K562 (cell line): ENCODE data around the gene ACTR3C. TPM values are rescaled to one million over a fixed set of nuclear protein-coding genes. Genes with fewer than 3 reads are reported as not detected.
A peak's percentile ranks its signal among the peaks of the same experiment; 100 is the strongest.

Experiments used
- ATAC-seq: fragments of 200-7000 bp; cut with Tn5 transposase; 3 replicates; pipeline ENCODE4 v1.9.1; 2020; ENCODE audit warnings: moderate library complexity
- BruUV-seq: library from RNA; stranded (reverse); fragments of 400-500 nt; replicated peaks from 2 replicates; lab custom pipeline; 2021; lab: Mats Ljungman, UMichigan
- CTCF ChIA-PET: fragments of 300-600 bp; formaldehyde crosslinking; extraction: SDS; loops from one replicate; lab custom pipeline; 2021; ENCODE audit warnings: low intra/inter-chr PET ratio; lab: Yijun Ruan, JAX
- POLR2A ChIA-PET: fragments of 300-600, 350-650 bp; sonication (Branson Sonifier 250); formaldehyde crosslinking; extraction: SDS; loops from one replicate; lab custom pipeline; 2021; ENCODE audit warnings: antibody characterized with exemption, inconsistent platforms; lab: Yijun Ruan, JAX
- DNase-seq, 4 experiments: peaks; one replicate each; pipeline versions ENCODE4 v3.0.0 to v3.0.0-alpha.2; 2011 to 2018; ENCODE audit warnings: low spot score in 3 of 4, mixed read lengths in 3 of 4; ENCODE audit errors: extremely low read depth in 1 of 4
- FAIRE-seq: peaks from 2 replicates; lab custom pipeline; 2011; peaks lifted over from hg19 to GRCh38; lab: Jason Lieb, UNC
- H2AFZ ChIP-seq: 2 replicates; pipeline ENCODE4 v1.6.0; 2011; ENCODE audit warnings: low read depth, low read length, control low read depth, inconsistent platforms
- H3K27ac ChIP-seq: fragments of 200-600 bp; 3 replicates; pipeline ENCODE4 v1.8.0; 2011; ENCODE audit warnings: low read depth, mild to moderate bottlenecking, control low read depth, inconsistent platforms, low read length, moderate library complexity, mixed read lengths; ENCODE audit errors: extremely low read depth
- H3K27me3 ChIP-seq, 2 experiments: fragments of 300-600 bp in 1 of 2; 2 replicates in 1 of 2; 3 replicates in 1 of 2; pipeline versions ENCODE4 v1.6.0 to v1.8.0; 2011; ENCODE audit warnings: inconsistent platforms in 2 of 2, low read length in 2 of 2, mild to moderate bottlenecking in 1 of 2, mixed read lengths in 1 of 2, moderate library complexity in 1 of 2; ENCODE audit not compliant: control insufficient read depth in 2 of 2, insufficient read depth in 2 of 2
- H3K36me3 ChIP-seq: fragments of 300-600 bp; 3 replicates; pipeline ENCODE4 v1.8.0; 2011; ENCODE audit warnings: mild to moderate bottlenecking, low read length, inconsistent platforms; ENCODE audit not compliant: control insufficient read depth, insufficient read depth
- H3K4me1 ChIP-seq, 2 experiments: fragments of 200-600 bp in 1 of 2; replicated peaks in 1 of 2; 2 replicates in 1 of 2; 3 replicates in 1 of 2; pipeline versions ENCODE4 v1.5.1 to v1.8.0; 2011; ENCODE audit warnings: inconsistent platforms in 2 of 2, low read length in 2 of 2, mild to moderate bottlenecking in 1 of 2, mixed read lengths in 1 of 2, moderate library complexity in 1 of 2; ENCODE audit not compliant: control insufficient read depth in 2 of 2, insufficient read depth in 2 of 2
- H3K4me2 ChIP-seq: 2 replicates; pipeline ENCODE4 v1.6.1; 2011; ENCODE audit warnings: low read length, control low read depth, inconsistent platforms, mixed read lengths; ENCODE audit not compliant: insufficient read depth
- H3K4me3 ChIP-seq: fragments of 200-600 bp; sonication (generic), shearing (Covaris generic); 2 replicates; pipeline ENCODE4 v1.5.1; 2016; ENCODE audit warnings: control low read depth, inconsistent platforms
- H3K79me2 ChIP-seq: fragments of 200-600 bp; 3 replicates; pipeline ENCODE4 v1.8.0; 2011; ENCODE audit warnings: low read length, inconsistent platforms; ENCODE audit not compliant: control insufficient read depth, insufficient read depth
- H3K9ac ChIP-seq, 2 experiments: 2 replicates each; pipeline versions ENCODE4 v1.6.0 to v1.6.1; 2011; ENCODE audit warnings: low read depth in 2 of 2, low read length in 2 of 2, control low read depth in 1 of 2, inconsistent platforms in 1 of 2, mild to moderate bottlenecking in 1 of 2, mixed read lengths in 1 of 2; ENCODE audit not compliant: insufficient read depth in 1 of 2
- H3K9me1 ChIP-seq: one replicate; pipeline ENCODE4 v1.6.0; 2011; ENCODE audit warnings: inconsistent platforms, mild to moderate bottlenecking, low read length, moderate library complexity; ENCODE audit not compliant: control insufficient read depth, insufficient read depth
- H3K9me3 ChIP-seq: replicated peaks from 2 replicates; pipeline ENCODE4 v1.5.1; 2011; ENCODE audit warnings: low read depth, low read length, inconsistent platforms; ENCODE audit not compliant: control insufficient read depth, insufficient read depth
- H4K20me1 ChIP-seq: replicated peaks from 2 replicates; pipeline ENCODE4 v1.6.1; 2011; ENCODE audit warnings: low read length, inconsistent platforms, mixed read lengths; ENCODE audit not compliant: control insufficient read depth, insufficient read depth
- DPF2 ChIP-seq: fragments of 450-650 bp; IDR thresholded peaks from 2 replicates; pipeline ENCODE4 v1.6.1; 2016
- FOS ChIP-seq: IDR thresholded peaks from 3 replicates; pipeline ENCODE4 v1.6.1; 2011; ENCODE audit not compliant: insufficient read length; ENCODE audit errors: extremely low read depth
- FOXJ3 ChIP-seq: sonication (generic); formaldehyde crosslinking; IDR thresholded peaks from 2 replicates; pipeline ENCODE4 v1.4.0; 2020; ENCODE audit warnings: mild to moderate bottlenecking, missing genetic modification reagents
- GATAD2A ChIP-seq: fragments of 450-650 bp; IDR thresholded peaks from 2 replicates; pipeline ENCODE4 v1.6.1; 2017
- GTF2A2 ChIP-seq: IDR thresholded peaks from 2 replicates; pipeline ENCODE4 v1.6.1; 2016; ENCODE audit warnings: mild to moderate bottlenecking, missing genetic modification characterization, missing compliant biosample characterization
- HDAC6 ChIP-seq: IDR thresholded peaks from 2 replicates; pipeline ENCODE4 v1.6.1; 2012; ENCODE audit warnings: low read depth, mild to moderate bottlenecking, control low read depth, inconsistent platforms, low read length, moderate library complexity
- JUNB ChIP-seq: fragments of 450-650 bp; formaldehyde crosslinking; conservative IDR thresholded peaks from 2 replicates; pipeline ENCODE4 v1.4.0; 2020; ENCODE audit warnings: mild to moderate bottlenecking
- RBM14 ChIP-seq: fragments of 200-400 bp; formaldehyde crosslinking; IDR thresholded peaks from 2 replicates; pipeline ENCODE4 v1.6.1; 2018; ENCODE audit warnings: low read depth, mild to moderate bottlenecking, low read length, moderate library complexity, borderline replicate concordance; ENCODE audit not compliant: insufficient read depth
- SPI1 ChIP-seq: IDR thresholded peaks from 2 replicates; pipeline ENCODE4 v1.6.1; 2011; ENCODE audit warnings: low read depth, low read length, control low read depth, borderline replicate concordance
- SRF ChIP-seq, 2 experiments: fragments of 250-450, 450-650 bp in 1 of 2; sonication (Bioruptor Pico) in 1 of 2; sonication (generic) in 1 of 2; formaldehyde crosslinking; IDR thresholded peaks; 2 replicates each; pipeline versions ENCODE4 v1.5.0 to v1.5.1; 2020 to 2022; ENCODE audit warnings: mild to moderate bottlenecking in 1 of 2, missing genetic modification reagents in 1 of 2
- WHSC1 ChIP-seq: IDR thresholded peaks from one replicate; pipeline ENCODE4 v1.6.1; 2012; ENCODE audit warnings: low read length, control low read depth, inconsistent platforms
- ZNF384 ChIP-seq: IDR thresholded peaks from 2 replicates; pipeline ENCODE4 v1.6.1; 2012; ENCODE audit warnings: low read depth, low read length, improper control_type of control experiment
- ZNF436 ChIP-seq: fragments of 250-450, 450-650 bp; sonication (Bioruptor Pico); formaldehyde crosslinking; IDR thresholded peaks from 2 replicates; pipeline ENCODE4 v1.7.0; 2020; ENCODE audit warnings: mild to moderate bottlenecking
- ZNF764 ChIP-seq: fragments of 250-450 bp; sonication (Bioruptor Pico); IDR thresholded peaks from 2 replicates; pipeline ENCODE4 v1.4.0; 2020; ENCODE audit warnings: low read depth, mild to moderate bottlenecking, moderate library complexity
- WGBS: fragments of 100-300 bp; shearing (Covaris generic); methylation state at CpG from one replicate; pipeline ENCODE4 v1.1.6; 2016; ENCODE audit warnings: low coverage, mixed read lengths; ENCODE audit not compliant: insufficient coverage; ENCODE audit errors: missing lambda C conversion rate; 5-methylcytosine and 5-hydroxymethylcytosine counted together
- in situ Hi-C: fragments of 300-500 bp; cut with MboI; formaldehyde crosslinking; loops from 4 replicates; pipeline ENCODE4 v1.15.0; 2018; ENCODE audit warnings: inconsistent platforms, mixed read lengths
- intact Hi-C: fragments of 100-400 bp; cut with micrococcal nuclease; formaldehyde crosslinking; loops from 2 replicates; pipeline ENCODE4 v1.14.2; 2022
- polyA plus RNA-seq, 8 experiments: library from polyadenylated mRNA; depleted of rRNA in 4 of 8; stranded (reverse) in 5 of 8; unstranded in 3 of 8; fragments of >200 nt; fragmentation: Nextera tagmentation in 2 of 8; fragmentation: Illumina TruSeq in 1 of 8; extraction: Ambion mirVana in 2 of 8; extraction: Trizol in 1 of 8; gene quantifications; 2 replicates each; pipeline versions ENCODE4 v1.2.1 to v1.2.3, GENCODE V29; 2011 to 2014; ENCODE audit warnings: inconsistent platforms in 1 of 8, missing spikeins in 1 of 8
- total RNA-seq, 7 experiments: library from RNA; depleted of rRNA in 6 of 7; stranded (reverse); fragments of >200 nt in 6 of 7; fragmentation: Illumina TruSeq in 2 of 7; extraction: Trizol in 2 of 7; gene quantifications; 2 replicates each; pipeline versions ENCODE4 v1.2.1 to v1.2.3, GENCODE V29; 2011 to 2021; ENCODE audit warnings: low replicate concordance in 1 of 7
- TF ChIP-seq, protein P1 (sequence below): fragments of 450-650 bp; IDR thresholded peaks from 2 replicates; pipeline ENCODE4 v1.7.0; 2016; ENCODE audit warnings: borderline replicate concordance

The ACTR3C gene
- total and polyA plus RNA-seq, 9 of the 15 experiments (the other 6 are each of a cell fraction or from before 2014, with no cell fraction given) = 9.0 to 35.4 (median 13.3) TPM

DNA sequence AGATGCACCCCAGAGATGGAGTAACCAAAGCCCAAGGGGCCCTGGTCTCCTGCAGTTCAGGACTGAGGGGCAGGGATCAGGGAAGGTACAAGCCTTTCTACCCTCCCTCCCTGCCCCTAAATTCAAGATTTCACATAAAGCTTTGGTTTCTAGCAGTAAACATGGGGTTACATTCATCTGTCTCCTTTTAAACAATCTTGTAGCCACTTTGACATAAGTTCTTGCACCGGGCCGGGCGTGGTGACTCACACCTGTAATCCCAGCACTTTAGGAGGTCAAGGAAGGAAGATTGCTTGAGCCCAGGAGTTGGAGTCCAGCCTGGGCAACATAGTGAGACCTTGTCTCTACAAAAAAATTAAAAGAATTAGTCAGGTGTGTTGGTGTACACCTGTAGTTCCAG, 4.0 kb upstream of the ACTR3C start:
- intact Hi-C loops (no loop called here), in situ Hi-C loops (no loop called here)
- TF ChIP-seq FOS (no peak), RBM14 (no peak)
- H3K27me3 ChIP-seq = no peaks in the 10 kb centered on the region
- ChIA-PET CTCF (no interaction called here), POLR2A (interaction anchor here (1.7 kb wide), 1 partner anchor 26 kb away, joined by 5 read pairs; no protein-coding TSS in a partner anchor)
- no peak overlapping the region for H3K9ac ChIP-seq
- H3K27ac ChIP-seq = no peak overlapping the region
- H3K4me1 ChIP-seq = peaks cover 14 to 42% of the 10 kb centered on the region in 2 experiments; a peak in 4 of 5 replicates
- peaks cover 62% of the 10 kb centered on the region for H3K79me2 ChIP-seq
- FAIRE-seq (no peak), ATAC-seq (no peak), DNase-seq (no peak)
- no TSS peak for BruUV-seq
- no peaks in the 10 kb centered on the region for H3K9me3 ChIP-seq
- no peaks in the 10 kb centered on the region; the same call in 1 of the 2 replicates for H4K20me1 ChIP-seq
- H3K9me1 ChIP-seq = no peaks in the 10 kb centered on the region
- no peak overlapping the region for H2AFZ ChIP-seq
- H3K4me3 ChIP-seq = no peak overlapping the region
- H3K4me2 ChIP-seq = no peak overlapping the region
- H3K36me3 ChIP-seq = peaks cover 79% of the 10 kb centered on the region
- WGBS = 100% methylated on average over 3 of the region's 3 CpGs

DNA sequence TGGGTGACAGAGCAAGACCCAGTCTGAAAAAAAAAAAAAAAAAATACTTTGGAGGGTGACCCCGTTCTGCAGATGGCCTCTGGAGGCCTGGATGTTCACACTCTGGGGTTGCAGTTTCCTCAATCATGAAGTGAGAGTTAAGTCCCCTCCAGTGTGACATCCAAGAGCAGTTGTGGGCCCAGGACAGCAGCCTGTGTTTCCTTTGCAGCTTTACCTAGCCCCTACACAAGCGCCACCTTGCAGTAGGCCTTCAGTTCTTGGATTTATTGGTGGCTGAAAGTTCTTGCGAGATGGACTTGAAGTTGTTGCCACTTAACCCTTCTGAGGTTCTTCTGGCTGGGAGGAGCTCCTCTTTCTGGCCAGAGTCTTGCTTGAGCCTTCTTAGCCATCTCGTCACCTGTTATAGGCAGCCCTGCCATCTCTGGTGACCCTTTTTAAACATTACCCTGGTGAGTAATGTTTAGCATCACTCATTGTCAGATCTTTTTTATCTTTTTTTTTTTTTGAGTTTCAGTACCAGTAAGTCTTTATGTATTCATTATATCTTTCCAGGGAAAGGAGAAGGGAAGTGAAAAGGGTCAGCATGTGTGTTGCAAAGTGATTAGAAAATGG, 3.4 kb upstream of the ACTR3C start:
- DNase-seq = no peak
- H3K9me3 ChIP-seq = no peaks in the 10 kb centered on the region
- H4K20me1 ChIP-seq = no peaks in the 10 kb centered on the region; the same call in 1 of the 2 replicates
- H3K4me2 ChIP-seq = no peak overlapping the region
- peaks cover 74% of the 10 kb centered on the region for H3K36me3 ChIP-seq
- in situ Hi-C loops (no loop called here), intact Hi-C loops (no loop called here)
- CTCF ChIA-PET = interaction anchor here (0.7 kb wide), 1 partner anchor 776 kb away, joined by 3 read pairs; no protein-coding TSS in a partner anchor
- no peak overlapping the region for H2AFZ ChIP-seq
- H3K9ac ChIP-seq = peak overlapping the region in 1 of 2 experiments; percentile 29; a peak in 1 of 4 replicates
- no peak for ATAC-seq
- WGBS = 87% methylated on average over 4 of the region's 4 CpGs
- no peaks in the 10 kb centered on the region for H3K27me3 ChIP-seq
- H3K27ac ChIP-seq = no peak overlapping the region
- no peak overlapping the region for H3K4me3 ChIP-seq
- H3K9me1 ChIP-seq = no peaks in the 10 kb centered on the region
- FAIRE-seq = no peak
- peaks cover 20 to 46% of the 10 kb centered on the region in 2 experiments for H3K4me1 ChIP-seq
- POLR2A ChIA-PET = interaction anchor here (1.4 to 1.7 kb wide), 2 partner anchors 10 to 27 kb away, joined by 5 to 7 read pairs; no protein-coding TSS in a partner anchor
- peaks cover 67% of the 10 kb centered on the region for H3K79me2 ChIP-seq
- BruUV-seq = no TSS peak
- TF ChIP-seq GATAD2A (no peak), ZNF384 (no peak), SPI1 (no peak), GTF2A2 (no peak), JUNB (CRISPR knock-in tag) (no peak), DPF2 (no peak), SRF (CRISPR knock-in tag; IDR thresholded peaks at IDR 0.05) (no peak), ZNF436 (CRISPR knock-in tag) (no peak), FOXJ3 (CRISPR knock-in tag) (0 out of 2 replicates have a peak, but pooled peaks have one; percentile 21), HDAC6 (0 out of 2 replicates have a peak, but pooled peaks have one; percentile 28), WHSC1 (peak; percentile 52), ZNF764 (CRISPR knock-in tag) (no peak)
- TF ChIP-seq, protein P1, sequence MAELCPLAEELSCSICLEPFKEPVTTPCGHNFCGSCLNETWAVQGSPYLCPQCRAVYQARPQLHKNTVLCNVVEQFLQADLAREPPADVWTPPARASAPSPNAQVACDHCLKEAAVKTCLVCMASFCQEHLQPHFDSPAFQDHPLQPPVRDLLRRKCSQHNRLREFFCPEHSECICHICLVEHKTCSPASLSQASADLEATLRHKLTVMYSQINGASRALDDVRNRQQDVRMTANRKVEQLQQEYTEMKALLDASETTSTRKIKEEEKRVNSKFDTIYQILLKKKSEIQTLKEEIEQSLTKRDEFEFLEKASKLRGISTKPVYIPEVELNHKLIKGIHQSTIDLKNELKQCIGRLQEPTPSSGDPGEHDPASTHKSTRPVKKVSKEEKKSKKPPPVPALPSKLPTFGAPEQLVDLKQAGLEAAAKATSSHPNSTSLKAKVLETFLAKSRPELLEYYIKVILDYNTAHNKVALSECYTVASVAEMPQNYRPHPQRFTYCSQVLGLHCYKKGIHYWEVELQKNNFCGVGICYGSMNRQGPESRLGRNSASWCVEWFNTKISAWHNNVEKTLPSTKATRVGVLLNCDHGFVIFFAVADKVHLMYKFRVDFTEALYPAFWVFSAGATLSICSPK = no peak
